NCI-H1930 (cell line): ENCODE data around the gene CRELD1.

Experiments
- DNase-seq, 2 experiments: peaks; one replicate each; lab custom pipeline; 2025; lab: John Stamatoyannopoulos, UW

The CRELD1 gene

DNA sequence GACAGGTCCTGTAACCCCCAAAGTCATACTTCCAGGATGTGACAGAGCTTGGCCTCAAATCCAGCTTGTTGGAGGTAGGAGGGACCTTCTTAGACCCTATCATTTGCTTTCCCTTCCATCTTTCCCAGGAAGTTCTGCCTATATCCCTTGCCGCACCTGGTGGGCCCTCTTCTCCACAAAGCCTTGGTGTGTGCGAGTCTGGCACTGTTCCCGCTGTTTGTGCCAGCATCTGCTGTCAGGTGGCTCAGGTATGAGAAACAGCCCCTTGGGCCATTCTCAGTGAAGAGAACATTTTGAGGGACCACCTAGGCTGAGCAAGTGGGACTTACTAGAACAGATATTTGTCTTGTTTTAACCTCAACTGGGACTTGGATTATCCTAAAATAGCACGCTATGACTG, 29.7 kb upstream of the CRELD1 start:
- DNase-seq = no peak

DNA sequence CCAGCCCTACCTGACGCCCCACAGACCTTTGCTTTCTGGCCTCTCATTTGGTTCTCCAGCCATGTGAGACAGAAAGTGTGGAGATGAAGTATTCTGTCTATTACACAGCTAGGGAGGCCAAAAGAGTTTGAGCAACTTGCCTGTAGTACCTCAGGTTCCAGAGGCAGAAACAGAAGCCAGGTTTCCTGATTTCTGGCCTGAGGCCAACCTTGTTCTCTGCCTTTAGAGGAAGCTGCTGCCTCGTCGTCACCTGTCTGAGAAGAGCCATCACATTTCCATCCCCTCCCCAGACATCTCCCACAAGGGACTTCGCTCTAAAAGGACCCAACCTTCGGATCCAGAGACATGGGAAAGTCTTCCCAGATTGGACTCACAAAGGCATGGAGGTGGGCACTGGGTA, 27.2 kb upstream of the CRELD1 start:
- DNase-seq = no peak

DNA sequence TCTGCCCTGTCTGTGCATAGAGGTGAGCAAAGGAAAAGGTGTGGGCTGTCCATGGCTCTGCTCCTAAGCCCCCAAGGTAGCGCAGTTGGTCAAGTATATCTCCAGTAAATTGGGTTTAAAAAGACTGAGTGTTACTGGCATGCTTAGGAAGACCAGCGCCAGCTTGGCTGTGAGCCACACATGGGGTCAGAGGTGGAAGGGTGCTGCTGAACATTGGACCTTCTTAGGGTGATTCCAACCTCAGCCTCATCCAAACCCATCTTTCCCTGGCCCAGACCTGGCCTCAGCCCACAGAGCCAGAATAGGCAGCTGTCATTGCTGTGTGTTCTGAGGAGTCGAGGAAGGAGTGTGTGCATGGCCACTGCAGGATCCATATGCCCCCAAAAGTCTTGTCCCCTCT, 25.3 kb upstream of the CRELD1 start:
- DNase-seq = no peak

DNA sequence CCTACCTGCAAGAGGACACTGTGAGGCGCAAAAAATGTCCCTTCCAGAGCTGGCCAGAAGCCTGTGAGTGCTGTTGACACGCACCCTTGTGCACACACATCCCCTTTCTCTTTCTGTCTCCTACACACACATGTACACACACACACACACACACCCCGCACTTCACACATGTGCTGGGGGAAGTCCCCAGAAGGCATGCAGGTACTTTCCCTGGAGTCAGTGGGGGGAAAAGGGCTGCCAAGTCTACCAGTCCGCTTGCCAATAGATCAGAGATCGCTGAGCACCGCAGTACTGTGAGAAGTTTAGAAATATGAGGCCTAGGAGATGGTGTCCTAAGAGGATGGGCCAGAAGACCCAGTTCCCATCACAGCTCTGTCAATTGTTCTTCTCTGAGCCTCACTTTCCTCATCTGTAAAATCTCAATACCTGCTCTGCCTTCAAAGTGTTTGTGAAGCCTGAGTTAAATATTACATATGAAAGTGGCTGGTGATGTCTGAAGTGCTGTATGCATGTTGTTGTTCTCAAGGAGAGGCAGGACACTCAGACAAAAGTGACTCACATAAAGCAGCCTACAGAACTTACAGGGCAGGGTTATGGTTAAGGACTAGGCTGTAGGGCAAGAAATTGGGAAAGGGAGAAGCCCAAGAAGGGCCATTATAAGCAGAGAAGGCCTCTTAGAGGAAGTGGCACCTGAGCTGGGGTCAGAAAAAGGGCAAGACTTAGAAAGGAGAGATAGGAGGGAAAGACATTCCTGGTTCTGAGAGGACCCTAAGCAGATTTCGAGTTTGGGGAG, 24.2 kb upstream of the CRELD1 start:
- no peak for DNase-seq

DNA sequence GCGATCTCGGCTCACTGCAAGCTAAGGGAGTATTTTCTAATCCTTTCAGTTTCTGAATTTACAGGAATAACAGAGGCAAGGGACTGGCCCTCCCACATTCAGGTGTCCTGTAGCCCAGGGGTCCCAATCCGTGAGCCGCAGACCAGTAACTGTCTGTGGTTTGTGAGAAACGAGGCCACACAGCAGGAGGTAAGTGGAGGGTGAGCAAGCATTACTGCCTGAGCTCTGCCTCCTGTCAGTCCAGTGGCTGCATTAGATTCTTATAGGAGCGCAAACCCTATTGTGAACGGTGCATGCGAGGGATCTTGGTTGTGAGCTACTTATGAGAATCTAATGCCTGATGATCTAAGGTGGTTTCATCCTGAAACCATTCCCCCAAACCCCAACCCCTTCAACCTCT, 21.8 kb upstream of the CRELD1 start:
- no peak for DNase-seq

DNA sequence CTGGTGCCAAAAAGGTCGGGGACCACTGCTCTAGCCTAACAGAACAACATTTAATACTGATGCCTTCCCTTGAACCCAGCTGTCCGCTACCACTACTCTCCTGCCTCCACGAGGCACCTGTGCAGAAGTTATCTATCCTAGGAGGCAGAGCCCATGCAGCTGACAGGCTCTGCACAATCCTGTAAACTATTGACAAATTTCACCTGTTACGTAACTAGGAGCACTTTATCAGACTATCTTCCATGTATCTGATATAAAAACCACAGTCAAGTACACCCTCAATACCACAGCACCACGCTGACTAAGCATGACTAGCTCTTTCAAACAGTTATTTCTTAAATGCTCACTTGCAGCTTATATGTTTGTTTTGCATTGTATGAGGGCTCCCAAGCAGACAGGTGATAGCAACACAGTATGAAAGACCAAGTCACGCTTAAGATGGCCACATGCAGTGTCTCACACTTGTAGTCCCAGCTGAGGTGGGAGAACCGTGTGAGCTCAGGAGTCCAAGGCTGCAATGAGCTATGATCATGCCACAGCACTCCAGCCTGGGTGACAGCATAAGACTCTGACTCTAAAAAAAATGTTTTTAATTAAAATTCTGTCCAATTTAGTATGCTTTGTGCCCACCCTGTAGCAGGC, 21.2 kb upstream of the CRELD1 start:
- no peak for DNase-seq

DNA sequence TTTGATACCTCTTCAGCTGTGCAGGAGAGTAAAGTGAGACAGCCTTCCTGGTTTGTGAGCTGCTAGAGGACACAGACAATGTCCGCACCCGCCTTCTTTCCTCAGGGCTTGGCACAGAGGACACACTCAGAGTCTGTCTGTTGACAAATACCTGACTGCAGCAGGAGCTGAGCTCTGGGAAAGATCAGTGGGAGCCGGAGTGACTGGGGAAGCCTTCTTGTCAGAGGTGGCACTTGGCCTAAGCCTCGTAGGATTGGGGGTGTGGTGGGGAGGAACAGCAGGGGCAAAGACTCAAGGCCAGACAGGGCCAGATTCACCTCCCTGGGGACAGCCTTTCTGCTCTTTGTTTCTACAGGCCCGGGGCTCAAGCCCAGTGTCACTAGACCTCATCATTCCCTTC, 20.0 kb upstream of the CRELD1 start:
- no peak for DNase-seq

DNA sequence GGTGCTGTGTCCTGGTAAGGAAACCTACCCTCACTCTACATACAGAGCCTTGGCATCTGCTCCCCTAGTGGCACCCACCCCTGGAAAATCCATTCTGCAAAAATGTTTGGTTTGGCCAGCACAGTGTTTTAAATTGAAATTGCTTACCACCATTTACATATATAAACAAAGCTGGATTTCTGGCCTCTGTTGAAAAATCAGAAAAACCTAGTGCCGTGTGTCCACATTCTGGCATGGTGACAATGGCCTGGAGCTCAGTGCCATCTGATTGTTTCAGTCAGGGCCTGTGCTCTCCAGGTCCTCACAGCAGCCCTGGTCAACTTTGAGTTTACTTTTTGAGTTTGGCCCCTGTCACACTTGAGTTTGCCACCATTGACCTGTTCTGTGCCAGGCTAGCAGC, 19.6 kb upstream of the CRELD1 start:
- no peak for DNase-seq

DNA sequence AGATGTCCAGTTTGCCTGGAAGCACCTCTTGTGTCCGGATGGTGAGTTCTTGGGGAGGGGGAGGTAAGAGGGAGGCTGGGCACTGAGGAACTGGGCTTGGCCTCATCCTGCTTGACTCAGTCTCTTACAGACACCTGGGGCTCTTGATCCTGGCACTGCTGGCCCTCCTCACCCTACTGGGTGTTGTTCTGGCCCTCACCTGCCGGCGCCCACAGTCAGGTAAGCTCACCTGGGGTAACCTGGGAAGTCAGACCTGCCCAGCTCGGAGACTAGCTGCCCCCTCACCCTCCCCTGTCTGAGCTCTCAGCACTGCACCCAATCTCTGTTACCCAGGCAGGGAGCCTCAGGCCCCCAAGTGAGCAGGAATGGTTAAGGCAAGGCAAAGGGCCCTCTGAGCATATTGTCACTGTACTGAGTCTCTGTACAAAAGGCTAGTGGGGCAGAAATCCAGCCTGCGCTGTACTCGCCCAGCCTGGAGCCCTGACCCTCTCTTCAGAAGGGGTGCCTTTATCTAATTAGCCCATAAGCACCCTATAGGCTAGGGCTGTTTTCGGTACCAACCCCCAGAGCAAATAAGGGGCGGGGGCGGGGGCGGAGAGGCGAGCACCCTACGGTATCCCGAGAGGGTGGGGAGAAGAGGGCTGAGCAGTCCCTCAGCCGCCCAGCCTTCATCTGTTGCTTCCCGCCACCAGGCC, 18.9 kb upstream of the CRELD1 start:
- DNase-seq = no peak

DNA sequence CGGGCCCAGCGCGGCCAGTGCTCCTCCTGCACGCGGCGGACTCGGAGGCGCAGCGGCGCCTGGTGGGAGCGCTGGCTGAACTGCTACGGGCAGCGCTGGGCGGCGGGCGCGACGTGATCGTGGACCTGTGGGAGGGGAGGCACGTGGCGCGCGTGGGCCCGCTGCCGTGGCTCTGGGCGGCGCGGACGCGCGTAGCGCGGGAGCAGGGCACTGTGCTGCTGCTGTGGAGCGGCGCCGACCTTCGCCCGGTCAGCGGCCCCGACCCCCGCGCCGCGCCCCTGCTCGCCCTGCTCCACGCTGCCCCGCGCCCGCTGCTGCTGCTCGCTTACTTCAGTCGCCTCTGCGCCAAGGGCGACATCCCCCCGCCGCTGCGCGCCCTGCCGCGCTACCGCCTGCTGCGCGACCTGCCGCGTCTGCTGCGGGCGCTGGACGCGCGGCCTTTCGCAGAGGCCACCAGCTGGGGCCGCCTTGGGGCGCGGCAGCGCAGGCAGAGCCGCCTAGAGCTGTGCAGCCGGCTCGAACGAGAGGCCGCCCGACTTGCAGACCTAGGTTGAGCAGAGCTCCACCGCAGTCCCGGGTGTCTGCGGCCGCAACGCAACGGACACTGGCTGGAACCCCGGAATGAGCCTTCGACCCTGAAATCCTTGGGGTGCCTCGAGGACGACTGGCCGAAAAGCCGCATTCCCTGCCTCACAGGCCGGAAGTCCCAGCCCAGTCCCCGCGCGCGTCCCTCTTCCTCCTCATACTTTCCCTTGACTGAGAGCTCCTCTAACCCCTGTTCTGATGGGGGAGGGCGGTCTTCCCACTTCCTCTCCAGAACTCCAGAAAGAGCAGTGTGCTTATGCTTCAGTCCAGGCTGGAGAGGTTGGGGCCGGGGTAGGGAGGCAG, 18.1 kb upstream of the CRELD1 start:
- no peak for DNase-seq

DNA sequence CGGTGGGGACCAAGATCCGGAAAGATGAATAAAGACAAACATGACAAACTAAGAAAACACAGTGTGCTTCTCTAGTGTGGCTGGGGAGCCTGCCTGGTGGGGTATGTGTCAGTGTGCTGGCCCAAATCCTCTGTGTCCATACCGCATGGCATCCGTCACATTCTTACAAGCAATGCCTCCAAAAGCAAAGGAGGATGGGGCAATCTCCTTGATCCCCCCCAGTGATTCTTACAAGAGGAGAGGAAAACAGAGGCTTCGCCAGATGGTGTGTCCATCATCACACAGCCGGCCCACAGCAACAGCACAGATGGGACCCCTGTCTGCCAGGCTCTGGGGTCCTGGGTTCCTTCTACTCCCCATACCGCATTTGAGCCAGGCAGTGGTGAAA, 17.3 kb upstream of the CRELD1 start:
- no peak for DNase-seq

DNA sequence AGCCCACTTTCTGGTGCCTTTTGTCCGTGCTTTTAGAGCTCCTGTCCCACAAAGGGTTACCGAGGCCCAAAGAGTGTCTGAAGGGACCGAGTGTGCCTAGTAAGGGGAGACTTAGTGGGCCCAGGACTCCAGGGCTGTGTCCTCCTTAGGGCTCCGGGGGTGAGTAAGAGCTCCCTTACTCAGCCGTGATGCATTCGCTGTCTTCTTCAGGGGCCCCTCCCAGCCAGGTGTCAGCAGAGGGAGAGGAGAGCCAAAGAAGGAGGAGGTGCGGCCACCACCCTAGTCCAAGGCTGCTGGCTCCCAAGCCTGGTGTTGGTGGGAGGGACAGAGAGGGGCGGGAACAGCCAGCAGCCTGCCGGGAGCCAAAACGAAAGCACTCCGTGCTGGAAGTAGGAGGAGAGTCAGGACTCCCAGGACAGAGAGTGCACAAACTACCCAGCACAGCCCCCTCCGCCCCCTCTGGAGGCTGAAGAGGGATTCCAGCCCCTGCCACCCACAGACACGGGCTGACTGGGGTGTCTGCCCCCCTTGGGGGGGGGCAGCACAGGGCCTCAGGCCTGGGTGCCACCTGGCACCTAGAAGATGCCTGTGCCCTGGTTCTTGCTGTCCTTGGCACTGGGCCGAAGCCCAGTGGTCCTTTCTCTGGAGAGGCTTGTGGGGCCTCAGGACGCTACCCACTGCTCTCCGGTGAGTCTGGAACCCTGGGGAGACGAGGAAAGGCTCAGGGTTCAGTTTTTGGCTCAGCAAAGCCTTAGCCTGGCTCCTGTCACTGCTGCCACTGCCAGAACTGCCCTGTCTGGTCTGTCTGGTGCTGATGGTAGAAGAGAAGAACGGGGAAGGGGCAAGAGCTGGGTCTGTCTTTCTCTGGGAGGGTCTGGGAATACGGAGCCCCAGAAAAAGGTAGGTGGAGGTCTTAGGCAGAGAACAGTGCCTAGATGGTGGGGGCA, 16.6 kb upstream of the CRELD1 start, which contains the start of gene IL17RC:
Gene IL17RC, plus strand, starts transcription at position 365 of the 947 bp plus-strand sequence. Its CDS starts 218 bp downstream, at position 583.
- DNase-seq = no peak

DNA sequence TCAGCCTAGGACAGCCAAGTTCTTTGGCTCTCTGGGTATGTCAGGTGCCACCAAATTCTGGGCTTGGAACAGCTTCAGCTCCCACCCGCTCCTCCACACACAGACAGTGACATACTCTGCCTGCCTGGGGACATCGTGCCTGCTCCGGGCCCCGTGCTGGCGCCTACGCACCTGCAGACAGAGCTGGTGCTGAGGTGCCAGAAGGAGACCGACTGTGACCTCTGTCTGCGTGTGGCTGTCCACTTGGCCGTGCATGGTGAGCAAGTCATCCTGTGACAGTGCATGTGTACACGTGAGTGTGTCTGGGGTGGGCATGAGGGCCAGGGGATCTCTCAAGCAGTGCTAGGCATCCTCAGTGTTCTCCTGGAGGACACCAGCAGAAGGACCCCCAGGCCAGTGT, 15.8 kb upstream of the CRELD1 start:
- no peak for DNase-seq

DNA sequence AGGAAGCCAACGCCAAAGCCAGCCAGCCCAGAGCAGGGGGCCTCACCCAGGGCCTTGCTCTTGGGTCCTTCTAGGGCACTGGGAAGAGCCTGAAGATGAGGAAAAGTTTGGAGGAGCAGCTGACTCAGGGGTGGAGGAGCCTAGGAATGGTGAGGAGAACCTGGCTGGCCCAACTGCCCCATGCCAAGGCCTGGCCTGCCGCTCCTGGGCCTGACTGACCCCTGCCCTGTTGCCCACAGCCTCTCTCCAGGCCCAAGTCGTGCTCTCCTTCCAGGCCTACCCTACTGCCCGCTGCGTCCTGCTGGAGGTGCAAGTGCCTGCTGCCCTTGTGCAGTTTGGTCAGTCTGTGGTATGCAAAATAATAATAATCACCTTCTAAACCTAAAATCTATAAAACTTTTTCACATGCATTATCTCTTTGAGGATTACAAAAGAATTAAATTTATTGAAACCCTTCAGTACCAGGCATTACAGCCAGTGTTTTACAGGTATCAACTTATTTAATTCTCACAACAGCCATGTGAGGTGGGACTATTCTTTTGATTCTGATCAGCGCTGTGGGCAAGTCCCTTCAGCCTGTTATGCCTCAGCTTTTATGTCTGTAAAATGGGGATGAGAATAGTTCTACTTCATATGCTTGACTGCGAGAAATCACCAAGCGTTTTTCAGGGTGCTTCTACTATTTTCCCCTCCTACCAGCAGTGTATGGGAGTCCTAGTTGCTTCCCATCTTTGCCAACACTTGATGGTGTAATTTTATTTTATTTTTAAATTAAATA, 15.2 kb upstream of the CRELD1 start:
- no peak for DNase-seq

DNA sequence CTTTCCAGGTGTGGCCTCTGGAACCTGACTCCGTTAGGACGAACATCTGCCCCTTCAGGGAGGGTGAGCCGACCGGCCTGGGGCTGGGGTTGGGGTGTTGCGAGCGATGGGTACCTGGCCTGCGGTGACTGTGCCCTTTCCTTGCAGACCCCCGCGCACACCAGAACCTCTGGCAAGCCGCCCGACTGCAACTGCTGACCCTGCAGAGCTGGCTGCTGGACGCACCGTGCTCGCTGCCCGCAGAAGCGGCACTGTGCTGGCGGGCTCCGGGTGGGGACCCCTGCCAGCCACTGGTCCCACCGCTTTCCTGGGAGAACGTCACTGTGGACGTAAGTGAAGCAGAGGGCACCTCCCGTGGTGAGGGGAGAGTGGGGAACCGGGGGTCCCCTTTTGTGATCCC, 5.5 kb upstream of the CRELD1 start:
- no peak for DNase-seq

DNA sequence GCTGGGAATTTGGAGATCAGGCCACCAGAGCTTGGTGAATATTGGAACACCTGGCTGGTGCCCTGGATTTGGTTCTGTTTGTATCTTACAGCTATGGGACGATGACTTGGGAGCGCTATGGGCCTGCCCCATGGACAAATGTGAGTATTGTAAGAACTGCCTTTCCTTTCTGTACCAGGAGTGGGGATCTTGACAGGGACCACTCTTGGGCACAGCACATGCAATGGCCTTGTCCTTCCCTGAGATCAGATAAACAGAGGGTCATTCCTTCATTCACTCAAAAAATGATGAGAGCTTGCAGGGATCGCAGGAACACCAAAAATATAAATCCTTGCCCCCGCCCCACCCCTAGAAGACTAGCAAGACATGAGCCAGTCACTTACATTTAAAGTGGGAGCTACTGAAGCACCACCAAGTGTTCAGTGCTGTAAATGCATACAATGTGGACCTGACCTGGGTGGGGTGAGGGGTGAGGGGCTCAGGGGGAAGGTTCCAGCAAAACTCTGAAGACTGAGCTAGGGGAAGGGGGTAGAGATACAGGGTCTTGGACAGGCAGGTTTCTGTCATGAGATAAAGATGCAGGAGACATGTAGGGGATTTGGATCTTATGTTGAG, 2.7 kb upstream of the CRELD1 start:
- no peak for DNase-seq

DNA sequence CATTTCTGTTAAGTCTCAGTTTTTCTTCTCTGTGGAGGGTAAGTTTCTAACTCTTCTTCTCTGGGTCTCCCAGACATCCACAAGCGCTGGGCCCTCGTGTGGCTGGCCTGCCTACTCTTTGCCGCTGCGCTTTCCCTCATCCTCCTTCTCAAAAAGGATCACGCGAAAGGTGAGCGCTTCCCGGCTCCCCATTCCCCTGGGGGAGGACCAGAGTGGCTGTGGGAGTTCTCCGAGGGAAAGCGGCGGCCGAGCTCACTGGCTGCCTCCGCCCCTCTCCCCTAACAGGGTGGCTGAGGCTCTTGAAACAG, 1.1 kb upstream of the CRELD1 start:
- peak in 1 of 2 experiments; percentile 40 for DNase-seq

DNA sequence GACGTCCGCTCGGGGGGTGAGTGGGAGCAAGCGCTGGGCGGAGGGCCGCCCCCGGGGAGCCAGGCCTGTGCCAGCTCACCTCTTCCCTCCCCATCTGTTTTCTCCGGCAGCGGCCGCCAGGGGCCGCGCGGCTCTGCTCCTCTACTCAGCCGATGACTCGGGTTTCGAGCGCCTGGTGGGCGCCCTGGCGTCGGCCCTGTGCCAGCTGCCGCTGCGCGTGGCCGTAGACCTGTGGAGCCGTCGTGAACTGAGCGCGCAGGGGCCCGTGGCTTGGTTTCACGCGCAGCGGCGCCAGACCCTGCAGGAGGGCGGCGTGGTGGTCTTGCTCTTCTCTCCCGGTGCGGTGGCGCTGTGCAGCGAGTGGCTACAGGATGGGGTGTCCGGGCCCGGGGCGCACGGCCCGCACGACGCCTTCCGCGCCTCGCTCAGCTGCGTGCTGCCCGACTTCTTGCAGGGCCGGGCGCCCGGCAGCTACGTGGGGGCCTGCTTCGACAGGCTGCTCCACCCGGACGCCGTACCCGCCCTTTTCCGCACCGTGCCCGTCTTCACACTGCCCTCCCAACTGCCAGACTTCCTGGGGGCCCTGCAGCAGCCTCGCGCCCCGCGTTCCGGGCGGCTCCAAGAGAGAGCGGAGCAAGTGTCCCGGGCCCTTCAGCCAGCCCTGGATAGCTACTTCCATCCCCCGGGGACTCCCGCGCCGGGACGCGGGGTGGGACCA, 632 bp upstream of the CRELD1 start:
- peak; percentile 56 to 70 for DNase-seq

DNA sequence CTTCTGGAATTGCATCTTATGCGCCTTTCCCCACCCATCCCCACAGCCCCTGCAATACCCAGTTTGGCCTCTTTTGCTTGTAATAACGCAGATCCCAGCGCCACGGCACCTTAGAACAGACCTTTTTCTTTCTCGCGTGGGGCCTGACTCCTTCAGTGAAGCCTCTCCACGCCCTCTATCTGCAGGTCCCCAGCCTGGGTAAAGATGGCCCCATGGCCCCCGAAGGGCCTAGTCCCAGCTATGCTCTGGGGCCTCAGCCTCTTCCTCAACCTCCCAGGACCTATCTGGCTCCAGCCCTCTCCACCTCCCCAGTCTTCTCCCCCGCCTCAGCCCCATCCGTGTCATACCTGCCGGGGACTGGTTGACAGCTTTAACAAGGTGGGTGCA, 594 bp downstream of the CRELD1 start:
- no peak for DNase-seq
